Panc1 (cell line): ENCODE results near the gene MCTP1. TPM values are rescaled to one million over a fixed set of nuclear protein-coding genes. Genes with fewer than 3 reads are reported as not detected.

Experiments
- ATAC-seq: fragments of 200-7000 bp; cut with Tn5 transposase; 2 replicates; pipeline ENCODE4 v1.9.1; 2020; ENCODE audit warnings: mild to moderate bottlenecking, moderate library complexity
- BruUV-seq: library from RNA; stranded (reverse); fragments of 400-500 nt; replicated peaks from 2 replicates; lab custom pipeline; 2021; lab: Mats Ljungman, UMichigan
- CTCF ChIA-PET: fragments of 300-600 bp; sonication (Branson Sonifier 250); formaldehyde crosslinking; loops from one replicate; lab custom pipeline; 2022; ENCODE audit warnings: antibody characterized with exemption; lab: Charles Lee
- POLR2A ChIA-PET: fragments of 300-600 bp; sonication (Branson Sonifier 250); formaldehyde crosslinking; loops from one replicate; lab custom pipeline; 2022; ENCODE audit warnings: antibody characterized with exemption; lab: Charles Lee
- DNase-seq: peaks from one replicate; pipeline ENCODE4 v3.0.0-alpha.2; 2010; ENCODE audit warnings: low read depth, low spot score
- H3K27ac ChIP-seq: 2 replicates; pipeline ENCODE4 v1.5.1; 2011; ENCODE audit warnings: mild to moderate bottlenecking, low read length, inconsistent platforms
- H3K27me3 ChIP-seq: fragments of 200-500 bp; sonication (Bioruptor generic); 2 replicates; pipeline ENCODE4 v1.6.0; 2014; ENCODE audit warnings: low read length, inconsistent platforms; ENCODE audit not compliant: control insufficient read depth, insufficient read depth
- H3K36me3 ChIP-seq: fragments of 200-500 bp; sonication (Bioruptor generic); 2 replicates; pipeline ENCODE4 v1.5.1; 2014; ENCODE audit warnings: inconsistent platforms, mild to moderate bottlenecking, low read length, moderate library complexity; ENCODE audit not compliant: control insufficient read depth, insufficient read depth
- H3K4me1 ChIP-seq: 2 replicates; pipeline ENCODE4 v1.5.1; 2011; ENCODE audit warnings: inconsistent platforms, mild to moderate bottlenecking, low read length, moderate library complexity; ENCODE audit not compliant: control insufficient read depth, insufficient read depth
- H3K4me3 ChIP-seq, 2 experiments: 2 replicates each; pipeline ENCODE4 v1.5.1; 2011 to 2012; ENCODE audit warnings: low read depth in 2 of 2, low read length in 2 of 2, mild to moderate bottlenecking in 2 of 2, inconsistent platforms in 1 of 2, moderate library complexity in 1 of 2
- H3K9me3 ChIP-seq: fragments of 200-500 bp; sonication (Bioruptor generic); 2 replicates; pipeline ENCODE4 v1.5.1; 2014; ENCODE audit warnings: low read depth, mild to moderate bottlenecking, inconsistent platforms, low read length, moderate library complexity; ENCODE audit not compliant: control insufficient read depth, insufficient read depth
- POLR2AphosphoS5 ChIP-seq: IDR thresholded peaks from 2 replicates; pipeline ENCODE4 v1.6.1; 2012; ENCODE audit warnings: mild to moderate bottlenecking, low read depth, low read length, moderate library complexity
- SIN3A ChIP-seq: IDR thresholded peaks from 2 replicates; pipeline ENCODE4 v1.6.1; 2012; ENCODE audit warnings: low read depth, mild to moderate bottlenecking, low read length, moderate library complexity, borderline replicate concordance; ENCODE audit not compliant: insufficient read depth
- TCF7L2 ChIP-seq: IDR thresholded peaks from 2 replicates; pipeline ENCODE4 v1.6.1; 2011; ENCODE audit warnings: mild to moderate bottlenecking, low read depth, low read length, inconsistent platforms
- in situ Hi-C: cut with HindIII; loops from 2 replicates; pipeline ENCODE4 v1.10.0; 2016; ENCODE audit warnings: low sequenced_read_pairs, low pct_unique_long_range_greater_than_20kb
- intact Hi-C: fragments of 100-400 bp; cut with micrococcal nuclease; formaldehyde crosslinking; loops from one replicate; pipeline ENCODE4 v1.10.0; 2022; ENCODE audit not compliant: unreplicated experiment
- total RNA-seq: library from RNA; stranded (reverse); gene quantifications from one replicate; pipeline ENCODE4 v1.2.1, GENCODE V29; 2021; ENCODE audit not compliant: unreplicated experiment
- TF ChIP-seq, protein P1 (sequence below): fragments of 450-650 bp; IDR thresholded peaks from 2 replicates; pipeline ENCODE4 v1.5.1; 2017; ENCODE audit warnings: mild to moderate bottlenecking
- TF ChIP-seq, protein P2 (sequence below), 2 experiments: IDR thresholded peaks; 2 replicates each; pipeline ENCODE4 v1.6.1; 2011 to 2012; ENCODE audit warnings: low read depth in 2 of 2, control low read depth in 1 of 2, low read length in 1 of 2, mild to moderate bottlenecking in 1 of 2, moderate library complexity in 1 of 2; ENCODE audit not compliant: insufficient read depth in 1 of 2

The MCTP1 gene
- total RNA-seq, 1 experiment from 2014 or later: 39.8 TPM

DNA sequence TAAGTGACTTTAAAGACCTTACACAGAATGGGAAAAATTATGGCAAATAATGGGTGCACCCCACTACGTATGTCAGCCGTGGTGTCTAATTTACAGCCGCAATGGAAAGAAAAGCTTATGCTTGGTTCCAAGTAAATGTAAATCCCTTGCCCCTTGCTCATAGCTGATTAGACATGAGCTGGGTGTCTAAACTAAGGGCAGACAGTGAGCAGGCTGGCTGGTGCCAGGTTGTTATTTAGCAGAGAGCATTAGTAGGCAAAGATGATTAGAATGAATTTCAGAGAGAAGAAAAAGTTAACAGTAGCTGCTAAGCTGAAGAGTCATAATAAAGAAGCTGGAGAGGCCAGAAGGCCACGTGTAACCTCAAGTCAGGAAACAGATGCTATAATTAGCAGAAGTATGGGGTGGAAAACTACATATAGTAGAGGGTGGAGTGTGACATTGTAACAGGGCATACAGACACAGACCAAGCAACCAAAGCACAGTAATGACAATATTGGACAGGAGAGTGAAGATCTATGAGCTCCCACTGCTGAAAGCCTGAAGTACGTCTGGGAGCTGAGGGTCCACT lies 257.7 kb downstream of the MCTP1 start:
- ChIA-PET POLR2A (no interaction called here), CTCF (no interaction called here)
- no peak for DNase-seq
- no TSS peak for BruUV-seq
- no peak for TF ChIP-seq POLR2AphosphoS5
- no peak for TF ChIP-seq SIN3A
- no peak for TF ChIP-seq TCF7L2
- TF ChIP-seq, protein P1, sequence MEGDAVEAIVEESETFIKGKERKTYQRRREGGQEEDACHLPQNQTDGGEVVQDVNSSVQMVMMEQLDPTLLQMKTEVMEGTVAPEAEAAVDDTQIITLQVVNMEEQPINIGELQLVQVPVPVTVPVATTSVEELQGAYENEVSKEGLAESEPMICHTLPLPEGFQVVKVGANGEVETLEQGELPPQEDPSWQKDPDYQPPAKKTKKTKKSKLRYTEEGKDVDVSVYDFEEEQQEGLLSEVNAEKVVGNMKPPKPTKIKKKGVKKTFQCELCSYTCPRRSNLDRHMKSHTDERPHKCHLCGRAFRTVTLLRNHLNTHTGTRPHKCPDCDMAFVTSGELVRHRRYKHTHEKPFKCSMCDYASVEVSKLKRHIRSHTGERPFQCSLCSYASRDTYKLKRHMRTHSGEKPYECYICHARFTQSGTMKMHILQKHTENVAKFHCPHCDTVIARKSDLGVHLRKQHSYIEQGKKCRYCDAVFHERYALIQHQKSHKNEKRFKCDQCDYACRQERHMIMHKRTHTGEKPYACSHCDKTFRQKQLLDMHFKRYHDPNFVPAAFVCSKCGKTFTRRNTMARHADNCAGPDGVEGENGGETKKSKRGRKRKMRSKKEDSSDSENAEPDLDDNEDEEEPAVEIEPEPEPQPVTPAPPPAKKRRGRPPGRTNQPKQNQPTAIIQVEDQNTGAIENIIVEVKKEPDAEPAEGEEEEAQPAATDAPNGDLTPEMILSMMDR: no peak
- TF ChIP-seq, protein P2, sequence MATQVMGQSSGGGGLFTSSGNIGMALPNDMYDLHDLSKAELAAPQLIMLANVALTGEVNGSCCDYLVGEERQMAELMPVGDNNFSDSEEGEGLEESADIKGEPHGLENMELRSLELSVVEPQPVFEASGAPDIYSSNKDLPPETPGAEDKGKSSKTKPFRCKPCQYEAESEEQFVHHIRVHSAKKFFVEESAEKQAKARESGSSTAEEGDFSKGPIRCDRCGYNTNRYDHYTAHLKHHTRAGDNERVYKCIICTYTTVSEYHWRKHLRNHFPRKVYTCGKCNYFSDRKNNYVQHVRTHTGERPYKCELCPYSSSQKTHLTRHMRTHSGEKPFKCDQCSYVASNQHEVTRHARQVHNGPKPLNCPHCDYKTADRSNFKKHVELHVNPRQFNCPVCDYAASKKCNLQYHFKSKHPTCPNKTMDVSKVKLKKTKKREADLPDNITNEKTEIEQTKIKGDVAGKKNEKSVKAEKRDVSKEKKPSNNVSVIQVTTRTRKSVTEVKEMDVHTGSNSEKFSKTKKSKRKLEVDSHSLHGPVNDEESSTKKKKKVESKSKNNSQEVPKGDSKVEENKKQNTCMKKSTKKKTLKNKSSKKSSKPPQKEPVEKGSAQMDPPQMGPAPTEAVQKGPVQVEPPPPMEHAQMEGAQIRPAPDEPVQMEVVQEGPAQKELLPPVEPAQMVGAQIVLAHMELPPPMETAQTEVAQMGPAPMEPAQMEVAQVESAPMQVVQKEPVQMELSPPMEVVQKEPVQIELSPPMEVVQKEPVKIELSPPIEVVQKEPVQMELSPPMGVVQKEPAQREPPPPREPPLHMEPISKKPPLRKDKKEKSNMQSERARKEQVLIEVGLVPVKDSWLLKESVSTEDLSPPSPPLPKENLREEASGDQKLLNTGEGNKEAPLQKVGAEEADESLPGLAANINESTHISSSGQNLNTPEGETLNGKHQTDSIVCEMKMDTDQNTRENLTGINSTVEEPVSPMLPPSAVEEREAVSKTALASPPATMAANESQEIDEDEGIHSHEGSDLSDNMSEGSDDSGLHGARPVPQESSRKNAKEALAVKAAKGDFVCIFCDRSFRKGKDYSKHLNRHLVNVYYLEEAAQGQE (IDR thresholded peaks at IDR 0.05; ENCODE audit: insufficient read depth in 1 of 2, low read depth in 2 of 2, low read length in 1 of 2): no peak
- Histone ChIP-seq H3K27me3 (no peaks in the 10 kb centered on the region), H3K36me3 (no peaks in the 10 kb centered on the region), H3K27ac (no peak overlapping the region), H3K9me3 (no peaks in the 10 kb centered on the region), H3K4me1 (peaks cover 3% of the 10 kb centered on the region; the same call in 1 of the 2 replicates), H3K4me3 (no peak overlapping the region)
- intact Hi-C loops (no loop called here), in situ Hi-C loops (no loop called here)
- no peak for ATAC-seq

DNA sequence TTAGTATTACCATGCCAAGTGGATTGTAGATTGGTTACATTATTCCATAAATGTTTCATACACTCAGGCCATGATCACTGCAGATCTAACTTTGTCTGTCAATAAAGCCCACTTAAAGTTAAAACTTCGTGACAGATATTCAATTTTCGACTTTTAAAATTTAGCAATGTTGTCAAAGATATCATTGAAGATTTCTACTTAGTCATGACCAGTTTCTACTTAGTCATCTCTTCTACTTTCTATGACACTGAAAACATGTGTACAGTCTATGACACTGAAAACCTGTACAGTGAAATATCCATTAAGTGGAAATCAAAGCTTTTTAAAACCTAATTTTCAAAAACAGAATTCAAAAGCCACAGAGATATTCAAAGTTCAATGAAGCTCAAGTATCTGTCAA lies 258.2 kb downstream of the MCTP1 start:
- H3K27ac ChIP-seq: no peak overlapping the region
- BruUV-seq: no TSS peak
- no peaks in the 10 kb centered on the region for H3K36me3 ChIP-seq
- no peaks in the 10 kb centered on the region for H3K9me3 ChIP-seq
- TF ChIP-seq, protein P1: no peak
- TF ChIP-seq POLR2AphosphoS5 (no peak), TCF7L2 (no peak), SIN3A (no peak)
- TF ChIP-seq, protein P2 (IDR thresholded peaks at IDR 0.05; ENCODE audit: insufficient read depth in 1 of 2, low read depth in 2 of 2, low read length in 1 of 2): no peak
- no peak overlapping the region for H3K4me3 ChIP-seq
- DNase-seq: no peak
- ChIA-PET CTCF (no interaction called here), POLR2A (interaction anchor here (0.5 kb wide), 1 partner anchor 29 kb away, joined by 3 read pairs; no protein-coding TSS in a partner anchor)
- in situ Hi-C loops: no loop called here
- no peaks in the 10 kb centered on the region for H3K27me3 ChIP-seq
- intact Hi-C loops: no loop called here
- H3K4me1 ChIP-seq: peaks cover 3% of the 10 kb centered on the region; the same call in 1 of the 2 replicates
- ATAC-seq: no peak
